ENCODE data around the gene WARS2.

The WARS2 gene

DNA sequence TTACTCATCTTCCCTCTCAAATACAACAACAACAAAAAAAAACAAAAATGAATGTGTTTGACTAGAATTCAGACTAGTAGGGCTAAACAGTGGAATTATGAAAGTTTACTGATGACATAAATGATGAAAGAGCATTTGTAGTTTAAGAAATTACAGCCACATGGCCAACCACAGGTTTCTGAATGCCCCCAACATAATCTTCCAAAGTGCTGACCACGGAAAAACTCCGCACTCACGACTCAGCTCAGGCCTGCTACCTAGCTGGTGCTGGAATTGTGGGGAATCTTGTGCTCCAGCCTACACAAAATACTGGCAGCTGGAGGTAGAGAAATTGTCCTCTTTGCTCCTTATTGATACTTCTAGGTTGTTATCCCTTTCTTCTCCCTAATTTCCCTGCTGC lies 128.7 kb downstream of the WARS2 start:
- DNase-seq: no peak

DNA sequence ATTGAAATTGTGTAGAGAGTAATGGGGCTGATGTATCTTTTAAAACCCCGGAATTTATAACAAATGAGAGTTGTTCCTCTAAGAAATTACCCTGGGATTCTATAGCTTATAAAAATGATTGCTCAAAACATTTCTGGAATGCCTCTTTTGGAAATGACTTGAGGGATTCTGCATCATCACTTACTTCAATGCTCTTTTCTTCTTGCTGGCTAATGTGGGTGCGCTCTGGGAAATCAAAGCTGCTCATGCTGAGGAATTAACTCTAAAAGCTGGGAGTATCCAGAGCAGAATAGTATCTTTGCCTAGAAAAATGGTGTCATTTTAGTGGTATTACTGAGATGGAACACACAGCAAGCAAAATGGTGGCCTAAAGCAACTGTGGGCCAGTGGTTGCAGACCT lies 129.3 kb downstream of the WARS2 start:
- DNase-seq: no peak

GRCh38 chr1:119010201-119010600 lies 130.3 kb downstream of the WARS2 start:
- DNase-seq: no peak

GRCh38 chr1:119009312-119009655 lies 131.2 kb downstream of the WARS2 start:
- no peak for DNase-seq

DNA sequence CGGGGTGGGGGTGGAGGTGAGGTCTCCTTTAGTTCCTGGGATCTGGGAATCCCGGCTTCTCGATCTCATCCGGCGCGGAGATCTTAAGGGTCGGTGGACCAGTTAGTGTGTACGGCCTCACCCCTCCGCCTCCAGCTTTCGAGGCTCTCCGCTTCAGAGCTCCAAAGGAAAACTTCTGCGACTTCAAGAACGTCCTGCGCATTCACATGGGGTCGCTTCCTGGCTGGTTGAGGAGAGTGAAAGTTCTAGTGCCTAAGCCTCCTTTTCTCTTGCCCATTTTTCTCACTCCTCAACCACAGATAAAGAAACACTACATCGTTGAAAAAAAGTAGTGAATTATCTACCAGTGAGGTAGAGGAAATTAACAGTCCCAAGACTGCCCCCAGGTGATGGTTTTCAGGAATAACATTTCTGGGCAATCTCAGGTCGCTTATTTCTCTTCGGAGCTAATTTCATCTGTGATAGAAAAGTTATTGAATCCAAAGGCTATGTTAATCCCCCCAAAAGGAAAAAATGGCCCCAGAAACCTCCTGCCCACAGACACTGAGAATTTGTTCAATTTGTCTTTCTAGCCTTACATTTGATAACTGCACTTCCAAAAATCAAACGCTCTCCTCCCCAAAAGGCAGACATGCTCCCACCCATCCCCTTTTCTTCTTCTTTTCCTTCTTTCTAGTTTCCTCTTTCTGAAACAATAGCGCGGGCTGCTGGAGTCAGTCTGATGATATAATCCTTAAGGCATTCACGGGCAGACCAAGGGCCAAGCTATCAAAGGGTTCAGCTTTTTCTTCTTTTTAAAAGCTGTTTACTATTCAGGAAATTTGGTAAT lies 131.8 kb downstream of the WARS2 start:
- no peak for DNase-seq

GRCh38 chr1:119007670-119008482 lies 132.6 kb downstream of the WARS2 start:
- no peak for DNase-seq

GRCh38 chr1:119007339-119007669 lies 133.1 kb downstream of the WARS2 start:
- no peak for DNase-seq

DNA sequence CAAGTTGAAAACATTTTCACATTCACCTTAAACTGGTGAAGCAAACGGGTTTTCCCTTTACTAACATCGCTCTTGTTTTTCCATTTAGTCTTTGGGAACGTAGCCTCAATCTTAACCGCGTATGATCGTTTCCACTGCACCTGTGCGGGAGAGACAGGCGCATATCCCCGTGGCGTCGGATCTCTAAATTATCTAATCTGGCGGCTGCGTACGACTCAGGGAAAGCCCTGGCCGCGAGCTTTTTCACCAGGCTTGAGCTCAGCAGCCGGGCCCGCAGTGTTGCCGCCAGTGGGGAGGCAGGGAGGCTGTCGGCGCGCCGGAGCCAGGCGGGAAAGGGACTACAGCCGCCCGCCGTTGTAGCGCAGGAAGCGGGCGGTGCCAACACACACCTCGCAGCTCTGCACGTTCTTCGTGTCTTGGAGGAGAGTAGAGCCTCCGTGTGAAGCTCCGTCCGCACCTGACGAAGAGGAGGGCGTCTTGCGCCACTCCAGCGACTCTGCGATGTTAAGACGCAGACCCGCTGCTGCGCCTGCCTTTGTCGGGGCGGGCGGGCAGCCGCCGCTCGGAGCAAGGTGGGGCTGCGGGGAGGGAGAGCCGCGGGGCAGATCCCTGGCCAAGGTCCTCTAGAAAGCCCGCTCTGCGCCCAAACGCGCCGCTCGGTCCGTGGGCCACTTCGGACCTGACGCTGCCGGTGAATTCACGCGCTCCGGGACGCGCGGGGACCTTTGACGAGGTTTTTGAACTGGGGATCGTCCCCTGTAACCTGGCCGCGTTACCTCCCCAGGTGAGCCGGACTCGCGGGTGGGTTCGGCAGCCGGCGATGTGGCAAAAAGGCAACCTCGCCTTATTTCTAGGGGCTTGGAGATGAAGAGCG lies 133.8 kb downstream of the WARS2 start:
- DNase-seq: no peak

DNA sequence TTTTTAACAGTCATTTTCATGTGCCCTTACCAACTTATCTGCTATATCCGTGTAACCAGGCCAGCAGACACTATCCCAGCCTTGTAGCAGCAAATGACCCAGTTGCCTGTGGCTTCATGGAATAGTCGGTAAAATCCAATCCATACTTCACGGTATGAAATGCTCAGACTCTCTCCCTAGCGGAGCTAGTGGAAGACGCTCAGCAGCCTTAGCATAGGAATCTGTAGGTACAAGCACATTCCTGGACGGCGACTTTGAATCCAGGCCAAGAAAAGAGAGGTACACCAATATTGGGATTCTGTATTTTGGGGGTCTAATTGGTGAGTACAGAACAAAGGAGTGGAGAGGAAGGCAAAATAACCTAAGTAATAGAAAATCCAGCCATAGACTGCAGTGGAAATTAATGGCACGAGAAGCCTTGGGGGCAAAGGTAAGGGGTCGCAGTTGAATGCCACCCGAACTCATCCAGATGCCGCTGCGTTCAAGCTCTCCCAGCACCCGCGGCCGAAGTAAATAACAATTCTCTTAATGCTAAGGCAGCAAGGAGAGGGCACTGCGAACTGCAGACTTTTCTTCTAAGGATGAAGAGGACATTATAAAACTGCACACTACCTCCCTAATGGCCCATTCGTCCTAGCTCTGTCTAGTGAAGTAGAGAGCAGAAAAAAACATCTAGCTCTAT lies 134.6 kb downstream of the WARS2 start:
- DNase-seq: no peak

DNA sequence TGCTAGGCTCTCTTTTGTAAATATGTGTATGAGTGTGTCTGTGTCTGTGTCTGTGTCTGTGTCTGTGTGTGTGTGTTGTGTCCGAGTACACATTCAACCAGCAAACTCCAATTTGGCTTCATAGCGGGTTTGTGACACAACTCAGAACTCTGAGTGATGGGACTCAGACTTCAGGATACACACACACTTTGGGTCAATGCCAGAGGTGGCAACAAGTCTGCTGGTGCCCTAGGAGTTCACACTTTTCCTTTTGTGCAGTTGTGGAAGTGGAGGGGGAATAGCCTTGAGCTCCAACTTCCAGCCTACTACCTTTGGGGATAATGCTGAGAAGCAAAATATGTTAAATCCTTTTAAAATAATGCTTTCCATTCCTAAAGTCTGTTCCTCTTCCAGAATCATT lies 135.7 kb downstream of the WARS2 start:
- DNase-seq: no peak

DNA sequence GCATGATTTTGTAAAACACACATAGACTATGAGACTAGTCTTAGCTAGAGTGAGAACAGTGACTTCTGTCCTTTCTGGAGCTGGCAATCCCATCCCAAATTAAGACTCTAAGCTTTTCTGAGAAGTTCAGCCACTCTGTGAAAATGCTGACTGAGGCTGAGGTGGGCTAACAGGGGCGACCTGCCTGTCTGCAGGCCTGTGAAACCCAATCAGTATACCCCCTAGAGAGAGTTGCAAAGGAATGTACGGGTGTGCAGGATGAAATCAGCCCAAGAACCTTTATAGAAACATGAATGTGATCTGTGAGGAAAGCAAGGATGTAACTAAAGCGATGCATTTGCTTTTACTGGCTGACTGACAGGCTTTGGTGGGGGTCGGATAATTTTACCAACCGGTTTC lies 136.3 kb downstream of the WARS2 start:
- no peak for DNase-seq

DNA sequence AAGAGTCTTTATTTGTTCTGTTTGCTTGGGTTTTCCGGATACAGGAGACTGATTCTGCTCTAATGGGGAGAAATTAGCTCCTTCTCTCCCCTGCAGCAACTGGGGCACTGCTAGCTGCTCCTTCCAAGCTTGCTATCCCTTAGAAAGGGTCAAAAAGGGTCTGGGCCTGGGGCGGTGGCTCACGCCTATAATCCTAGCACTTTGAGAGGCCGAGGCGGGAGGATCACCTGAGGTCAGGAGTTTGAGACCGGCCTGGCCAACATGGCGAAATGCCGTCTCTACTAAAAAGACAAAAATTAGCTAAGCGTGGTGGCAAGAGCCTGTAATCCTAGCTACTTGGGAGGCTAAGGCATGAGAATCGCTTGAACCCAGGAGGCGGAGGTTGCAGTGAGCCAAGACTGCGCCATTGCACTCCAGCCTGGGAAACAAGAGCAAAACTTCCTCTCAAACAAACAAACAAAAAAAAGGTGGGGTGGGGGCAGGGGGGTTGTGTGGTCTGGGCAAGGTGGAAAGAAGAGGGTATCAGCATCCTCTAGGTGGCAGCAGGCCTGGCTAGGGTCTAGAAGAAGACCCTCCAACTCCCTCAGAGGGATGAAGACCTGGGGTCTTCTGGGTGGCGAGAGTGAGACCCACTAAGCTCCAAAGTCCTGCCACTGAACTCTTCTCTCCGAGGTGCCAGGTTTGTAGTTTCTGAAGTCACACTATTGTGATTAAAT lies 136.9 kb downstream of the WARS2 start:
- DNase-seq: no peak

GRCh38 chr1:119002028-119002686 lies 138.3 kb downstream of the WARS2 start:
- DNase-seq: peak in 1 of 2 donors; percentile 22

DNA sequence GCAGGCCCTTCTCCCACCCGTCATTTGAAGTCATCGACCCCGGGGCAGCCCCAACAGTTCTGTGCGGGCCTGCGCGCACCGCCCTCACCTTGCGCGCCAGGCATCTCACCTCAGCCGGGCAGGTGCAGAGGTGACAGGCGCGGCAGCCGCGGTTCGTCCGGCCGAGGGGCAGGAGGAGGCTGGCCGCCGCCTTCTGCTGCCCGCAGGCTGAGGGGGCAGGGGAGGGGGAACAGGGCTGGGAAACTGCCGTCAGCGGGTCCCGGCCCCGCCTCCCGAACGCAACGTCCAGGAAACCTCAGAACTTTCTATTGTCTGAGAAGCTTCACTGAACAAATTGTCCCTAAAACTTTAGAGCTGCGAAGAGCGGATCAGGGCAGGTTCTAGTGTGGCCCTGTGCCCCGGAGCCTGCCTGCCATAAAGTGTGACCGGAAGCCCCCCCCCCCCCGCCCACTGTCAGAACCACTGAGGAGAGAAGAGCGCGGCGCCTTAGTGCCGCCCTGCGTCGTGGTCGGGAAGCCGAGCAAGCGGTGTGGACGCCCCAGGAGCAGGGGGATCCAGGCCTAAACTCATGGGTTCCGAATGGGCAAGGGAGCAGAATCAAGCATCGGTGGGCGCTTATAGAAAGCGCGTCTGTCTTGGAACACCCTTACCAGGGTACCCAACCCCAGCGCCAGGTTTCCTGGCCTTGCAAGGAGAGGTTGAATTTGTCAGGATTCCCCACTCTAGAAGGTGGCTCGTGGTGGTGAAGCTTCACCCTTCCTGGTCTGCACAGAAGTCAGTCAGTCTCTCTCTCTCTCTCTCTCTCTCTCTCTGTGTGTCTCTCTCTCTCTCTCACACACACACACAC lies 139.0 kb downstream of the WARS2 start:
- no peak for DNase-seq

- DNase-seq: no peak
Observed at GRCh38 chr1:119000371-119001180, 139.9 kb downstream of the WARS2 start.

GRCh38 chr1:118999348-119000071 lies 140.9 kb downstream of the WARS2 start:
- DNase-seq: no peak

DNA sequence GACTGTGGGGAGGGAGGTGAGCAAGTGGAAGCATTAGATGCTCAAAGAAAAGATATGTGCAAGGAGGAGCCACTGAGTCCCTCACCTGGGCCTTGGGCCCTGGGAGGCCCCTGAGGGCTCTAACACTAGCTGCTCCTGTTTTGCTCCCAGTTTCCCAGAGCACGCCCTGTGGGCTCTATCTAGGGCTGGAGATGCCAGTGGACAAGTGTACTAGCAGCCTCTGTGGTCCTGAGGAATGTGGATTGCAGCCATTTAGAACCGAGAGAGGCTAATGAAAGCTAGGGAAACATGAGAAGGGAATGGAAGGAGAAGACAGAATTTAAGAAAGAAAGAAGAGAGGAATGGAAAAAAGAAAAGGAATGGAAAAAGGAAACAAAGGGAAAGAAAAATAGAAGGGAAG lies 142.3 kb downstream of the WARS2 start:
- no peak for DNase-seq

DNA sequence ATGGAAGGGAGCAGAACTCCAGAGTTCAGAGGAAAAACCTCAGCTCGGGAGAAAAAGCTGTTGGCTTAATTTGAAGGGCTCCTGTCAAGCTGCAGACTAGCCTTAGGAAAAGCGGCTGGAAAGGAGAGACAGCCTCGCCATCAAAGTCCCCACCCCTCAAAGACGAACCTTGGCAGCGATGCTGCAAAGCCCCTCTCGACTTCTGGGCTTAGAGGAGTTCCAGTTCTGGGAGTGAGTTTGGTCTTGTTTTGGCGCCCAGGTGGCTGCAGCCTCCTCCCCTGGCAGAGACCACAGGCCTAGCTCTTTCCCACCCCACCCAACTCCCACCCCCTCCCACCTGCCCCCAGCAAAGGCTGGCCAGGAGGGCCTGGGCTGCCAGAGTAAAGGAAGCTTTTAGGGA lies 143.2 kb downstream of the WARS2 start:
- no peak for DNase-seq

All from CD4-positive, alpha-beta T cell treated with Interleukin-4 for 1 hour (primary cell).